ENCODE results near the gene KRI1.
A peak's percentile ranks its signal among the peaks of the same experiment; 100 is the strongest.

The KRI1 gene

DNA sequence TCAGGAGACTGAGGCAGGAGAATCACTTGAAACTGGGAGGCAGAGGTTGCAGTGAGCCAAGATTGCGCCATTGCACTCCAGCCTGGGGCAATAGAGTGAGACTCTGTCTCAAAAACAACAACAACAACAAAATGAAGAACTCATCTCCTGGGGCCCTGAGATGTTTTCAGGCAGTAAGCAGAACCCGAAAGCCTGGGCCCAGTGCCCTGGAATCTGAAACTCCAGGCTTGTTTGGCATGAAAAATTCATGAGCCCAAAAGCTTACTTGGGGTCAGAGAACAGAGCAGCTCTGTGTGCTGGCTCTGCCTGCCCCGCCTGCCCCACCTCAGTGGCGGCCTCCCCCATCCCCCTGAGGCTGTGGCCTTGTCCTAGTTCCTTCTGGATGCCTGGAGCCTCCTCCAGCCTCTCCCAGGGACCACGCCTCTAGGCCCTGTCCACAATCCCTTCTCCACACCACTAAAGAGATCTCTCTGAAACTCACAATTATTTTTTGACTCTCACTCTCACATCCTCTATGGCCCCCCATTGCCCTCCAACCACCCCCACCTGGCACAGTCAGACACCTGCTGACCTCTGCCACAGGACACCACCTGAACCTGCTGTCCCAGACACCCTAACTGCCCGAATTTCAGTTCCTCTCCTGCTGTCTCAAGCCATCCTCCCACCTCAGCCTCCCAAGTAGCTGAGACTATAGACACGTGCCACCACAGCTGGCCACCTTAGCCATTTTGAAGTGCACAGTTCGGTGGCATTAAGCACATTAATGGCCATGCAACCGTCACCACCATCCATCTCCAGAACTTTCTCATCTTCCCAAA, 28.2 kb upstream of the KRI1 start:
- Histone ChIP-seq H3K4me1 (ENCODE audit: control insufficient read depth in 2 of 2, insufficient read depth in 2 of 2, low read length in 2 of 2) (no peaks in the 10 kb centered on the region), H3K27ac (ENCODE audit: low read depth in 2 of 2, low read length in 2 of 2) (no peak overlapping the region), H3K36me3 (ENCODE audit: control insufficient read depth in 2 of 2, insufficient read depth in 2 of 2, low read length in 2 of 2) (no peaks in the 10 kb centered on the region), H3K27me3 (ENCODE audit: control insufficient read depth in 2 of 2, insufficient read depth in 2 of 2, low read length in 2 of 2) (no peaks in the 10 kb centered on the region), H3K9me3 (ENCODE audit: control insufficient read depth in 2 of 2, low read length in 2 of 2) (no peaks in the 10 kb centered on the region), H3K9ac (ENCODE audit: low read depth in 1 of 2, low read length in 2 of 2) (no peak overlapping the region), H3K4me3 (ENCODE audit: low read length in 2 of 2) (no peak overlapping the region)

DNA sequence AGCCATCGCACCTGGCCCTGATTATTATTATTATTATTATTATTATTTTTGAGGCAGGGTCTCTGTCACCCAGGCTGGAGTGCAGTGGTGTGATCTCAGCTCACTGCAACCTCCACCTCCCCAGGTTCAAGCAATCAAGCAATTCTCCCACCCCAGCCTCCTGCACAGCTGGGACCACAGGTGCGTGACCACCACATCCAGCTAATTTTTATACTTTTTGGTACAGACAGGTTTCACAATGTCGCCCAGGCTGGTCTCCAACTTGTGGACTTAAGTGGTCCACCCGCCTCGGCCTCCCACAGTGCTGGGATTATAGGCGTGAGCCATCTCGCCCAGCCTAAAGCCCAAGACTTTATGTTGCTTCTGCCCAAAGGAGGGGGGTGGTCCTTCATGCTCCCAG, 27.3 kb upstream of the KRI1 start:
- Histone ChIP-seq H3K27me3 (ENCODE audit: control insufficient read depth in 2 of 2, insufficient read depth in 2 of 2, low read length in 2 of 2) (no peaks in the 10 kb centered on the region), H3K4me1 (ENCODE audit: control insufficient read depth in 2 of 2, insufficient read depth in 2 of 2, low read length in 2 of 2) (no peaks in the 10 kb centered on the region), H3K4me3 (ENCODE audit: low read length in 2 of 2) (no peak overlapping the region), H3K9ac (ENCODE audit: low read depth in 1 of 2, low read length in 2 of 2) (no peak overlapping the region), H3K27ac (ENCODE audit: low read depth in 2 of 2, low read length in 2 of 2) (no peak overlapping the region), H3K36me3 (ENCODE audit: control insufficient read depth in 2 of 2, insufficient read depth in 2 of 2, low read length in 2 of 2) (no peaks in the 10 kb centered on the region), H3K9me3 (ENCODE audit: control insufficient read depth in 2 of 2, low read length in 2 of 2) (no peaks in the 10 kb centered on the region)

DNA sequence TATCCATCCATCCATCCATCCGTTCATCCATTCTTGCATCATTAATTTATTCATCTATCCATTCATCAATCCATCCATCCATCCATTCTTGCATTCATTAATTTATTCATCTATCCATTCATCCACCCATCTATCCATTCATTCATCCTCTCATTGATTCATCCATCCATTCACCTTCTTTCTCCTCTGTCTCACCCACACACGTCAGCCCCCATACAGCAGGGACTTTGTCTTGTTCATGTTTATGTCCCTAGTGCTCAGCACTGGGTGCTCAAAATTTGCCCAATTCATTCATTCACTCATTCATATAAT, 22.0 kb upstream of the KRI1 start:
- Histone ChIP-seq H3K9ac (ENCODE audit: low read depth in 1 of 2, low read length in 2 of 2) (no peak overlapping the region), H3K27ac (ENCODE audit: low read depth in 2 of 2, low read length in 2 of 2) (no peak overlapping the region), H3K4me1 (ENCODE audit: control insufficient read depth in 2 of 2, insufficient read depth in 2 of 2, low read length in 2 of 2) (no peaks in the 10 kb centered on the region), H3K27me3 (ENCODE audit: control insufficient read depth in 2 of 2, insufficient read depth in 2 of 2, low read length in 2 of 2) (no peaks in the 10 kb centered on the region), H3K36me3 (ENCODE audit: control insufficient read depth in 2 of 2, insufficient read depth in 2 of 2, low read length in 2 of 2) (peaks cover 4 to 6% of the 10 kb centered on the region in 2 donors), H3K4me3 (ENCODE audit: low read length in 2 of 2) (no peak overlapping the region), H3K9me3 (ENCODE audit: control insufficient read depth in 2 of 2, low read length in 2 of 2) (no peaks in the 10 kb centered on the region)

DNA sequence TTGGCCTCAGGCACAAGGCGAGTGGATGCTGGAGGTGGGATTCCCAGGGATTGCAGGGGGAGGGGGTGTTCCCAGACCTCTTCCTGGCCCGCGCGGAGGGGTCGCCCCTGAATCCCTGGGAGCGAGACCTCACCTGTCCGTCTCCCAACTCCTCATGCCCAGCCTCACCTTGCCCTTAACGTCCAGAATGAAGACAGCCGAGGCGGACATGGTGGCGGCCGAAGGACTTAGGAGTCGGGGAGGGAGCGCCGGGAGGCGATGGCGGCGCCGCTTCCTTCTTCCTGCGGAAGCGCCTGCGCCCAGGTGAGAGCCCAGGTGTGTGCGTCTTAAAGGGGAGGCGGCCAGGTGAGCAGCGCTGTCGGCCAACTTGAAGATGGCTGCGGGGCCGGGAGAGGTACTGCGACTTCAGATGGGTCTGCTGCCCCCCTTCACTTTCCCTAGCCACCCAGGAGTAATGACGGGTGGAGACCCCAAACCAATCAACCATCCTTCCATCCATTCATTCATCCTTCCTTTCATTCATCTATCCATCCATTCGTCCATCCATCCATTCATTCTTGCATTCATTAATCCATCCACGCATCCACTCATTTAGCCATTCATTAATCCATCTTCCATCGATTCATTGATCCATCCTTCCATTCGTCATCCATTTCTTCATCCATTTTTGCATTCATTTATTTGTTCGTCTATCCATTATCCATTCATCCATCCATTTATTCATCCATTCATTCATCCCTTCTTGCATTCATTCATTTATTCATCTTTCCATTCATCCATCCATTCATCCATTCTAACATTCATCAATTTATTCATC, 21.4 kb upstream of the KRI1 start, which contains the start of gene AP1M2:
TSS of gene AP1M2 (minus strand) at position 291 of the 817 bp plus-strand sequence. CDS start at position 210, 81 bp downstream.
- peak within 1 kb of the TSS; percentile 75 to 79 for H3K9ac ChIP-seq (ENCODE audit: low read depth in 1 of 2, low read length in 2 of 2)
- peak within 1 kb of the TSS; percentile 68 to 83 for H3K4me3 ChIP-seq (ENCODE audit: low read length in 2 of 2)
- peaks cover 4 to 6% of the 10 kb centered on the region in 2 donors for H3K36me3 ChIP-seq (ENCODE audit: control insufficient read depth in 2 of 2, insufficient read depth in 2 of 2, low read length in 2 of 2)
- no peaks in the 10 kb centered on the region for H3K27me3 ChIP-seq (ENCODE audit: control insufficient read depth in 2 of 2, insufficient read depth in 2 of 2, low read length in 2 of 2)
- H3K4me1 ChIP-seq (ENCODE audit: control insufficient read depth in 2 of 2, insufficient read depth in 2 of 2, low read length in 2 of 2): no peaks in the 10 kb centered on the region
- H3K27ac ChIP-seq (ENCODE audit: low read depth in 2 of 2, low read length in 2 of 2): peak within 1 kb of the TSS; percentile 31 to 67
- no peaks in the 10 kb centered on the region for H3K9me3 ChIP-seq (ENCODE audit: control insufficient read depth in 2 of 2, low read length in 2 of 2)

DNA sequence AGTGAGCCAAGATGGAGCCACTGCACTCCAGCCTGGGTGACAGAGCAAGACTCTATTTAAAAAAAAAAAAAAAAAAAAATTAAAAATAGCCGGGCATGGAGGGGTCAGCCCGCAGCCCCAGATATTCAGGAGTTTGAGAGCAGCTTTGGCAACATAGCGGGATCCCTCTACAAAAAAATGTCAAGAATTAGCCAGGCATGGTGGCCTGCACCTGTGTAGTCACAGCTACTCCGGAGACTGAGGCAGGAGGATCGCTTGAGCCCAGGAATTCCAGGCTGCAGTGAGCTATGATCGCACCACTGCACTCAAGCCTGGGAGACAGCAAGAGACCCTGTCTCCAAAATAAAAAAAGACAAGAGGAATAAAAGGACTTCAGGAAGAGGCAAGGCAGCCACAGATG, 20.6 kb upstream of the KRI1 start:
- no peak overlapping the region for H3K27ac ChIP-seq (ENCODE audit: low read depth in 2 of 2, low read length in 2 of 2)
- no peaks in the 10 kb centered on the region for H3K9me3 ChIP-seq (ENCODE audit: control insufficient read depth in 2 of 2, low read length in 2 of 2)
- no peaks in the 10 kb centered on the region for H3K27me3 ChIP-seq (ENCODE audit: control insufficient read depth in 2 of 2, insufficient read depth in 2 of 2, low read length in 2 of 2)
- peak overlapping the region; percentile 75 to 79 for H3K9ac ChIP-seq (ENCODE audit: low read depth in 1 of 2, low read length in 2 of 2)
- peak overlapping the region; percentile 68 to 83 for H3K4me3 ChIP-seq (ENCODE audit: low read length in 2 of 2)
- peaks cover 8 to 12% of the 10 kb centered on the region in 2 donors for H3K36me3 ChIP-seq (ENCODE audit: control insufficient read depth in 2 of 2, insufficient read depth in 2 of 2, low read length in 2 of 2)
- H3K4me1 ChIP-seq (ENCODE audit: control insufficient read depth in 2 of 2, insufficient read depth in 2 of 2, low read length in 2 of 2): no peaks in the 10 kb centered on the region

DNA sequence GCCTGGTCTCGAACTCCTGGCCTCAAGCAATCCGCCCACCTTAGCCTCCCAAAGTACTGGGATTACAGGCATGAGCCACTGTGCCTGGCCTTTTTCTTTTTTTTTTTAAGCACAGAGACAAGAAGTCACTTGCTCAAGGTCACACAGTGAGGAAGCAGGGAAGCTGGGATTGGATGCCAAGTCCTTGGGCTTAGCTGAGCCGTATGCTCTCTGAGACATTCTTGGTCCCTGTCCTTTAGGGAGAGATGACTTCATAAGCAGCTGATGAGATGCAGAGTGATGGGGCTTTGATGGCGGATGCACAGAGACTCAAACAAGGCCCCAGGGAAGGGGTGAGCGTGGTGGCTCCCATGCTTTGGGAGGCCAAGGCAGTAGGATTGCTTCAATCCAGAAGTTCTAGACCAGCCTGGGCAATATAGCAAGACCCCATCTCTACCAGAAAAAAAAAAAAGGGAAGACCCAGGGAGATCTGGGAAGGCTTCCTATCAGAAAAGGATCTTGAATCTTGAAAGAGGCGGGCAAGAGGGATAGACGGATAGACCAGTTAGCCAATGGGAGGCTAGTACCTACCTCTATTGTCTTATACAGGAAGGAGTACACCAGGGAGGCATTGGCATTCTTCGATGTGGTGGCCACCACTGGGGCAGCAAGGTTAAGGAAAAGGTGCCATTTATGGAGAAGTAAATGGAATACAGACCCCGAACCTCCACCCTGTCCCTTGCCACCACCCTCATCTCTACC, 17.4 kb upstream of the KRI1 start:
- H3K27me3 ChIP-seq (ENCODE audit: control insufficient read depth in 2 of 2, insufficient read depth in 2 of 2, low read length in 2 of 2): no peaks in the 10 kb centered on the region
- no peak overlapping the region for H3K9ac ChIP-seq (ENCODE audit: low read depth in 1 of 2, low read length in 2 of 2)
- H3K4me1 ChIP-seq (ENCODE audit: control insufficient read depth in 2 of 2, insufficient read depth in 2 of 2, low read length in 2 of 2): peaks cover 0 to 3% of the 10 kb centered on the region in 2 donors
- H3K36me3 ChIP-seq (ENCODE audit: control insufficient read depth in 2 of 2, insufficient read depth in 2 of 2, low read length in 2 of 2): peaks cover 13 to 26% of the 10 kb centered on the region in 2 donors
- H3K4me3 ChIP-seq (ENCODE audit: low read length in 2 of 2): no peak overlapping the region
- no peaks in the 10 kb centered on the region for H3K9me3 ChIP-seq (ENCODE audit: control insufficient read depth in 2 of 2, low read length in 2 of 2)
- H3K27ac ChIP-seq (ENCODE audit: low read depth in 2 of 2, low read length in 2 of 2): no peak overlapping the region

DNA sequence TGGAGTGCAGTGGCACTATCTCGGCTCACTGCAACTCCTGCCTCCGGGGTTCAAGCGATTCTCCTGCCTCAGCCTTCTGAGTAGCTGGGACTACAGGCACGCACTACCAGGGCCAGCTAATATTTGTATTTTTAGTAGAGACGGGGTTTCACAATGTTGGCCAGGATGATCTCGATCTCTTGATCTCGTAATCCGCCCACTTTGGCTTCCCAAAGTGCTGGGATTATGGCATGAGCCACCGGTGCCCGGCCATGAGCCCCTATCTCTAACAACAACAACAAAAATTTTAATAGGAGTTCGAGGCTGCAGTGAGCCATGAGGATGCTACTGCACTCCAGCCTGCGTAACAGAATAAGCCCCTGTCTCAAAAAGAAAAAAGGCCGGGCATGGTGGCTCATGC, 16.3 kb upstream of the KRI1 start:
- no peaks in the 10 kb centered on the region for H3K9me3 ChIP-seq (ENCODE audit: control insufficient read depth in 2 of 2, low read length in 2 of 2)
- H3K9ac ChIP-seq (ENCODE audit: low read depth in 1 of 2, low read length in 2 of 2): no peak overlapping the region
- no peak overlapping the region for H3K4me3 ChIP-seq (ENCODE audit: low read length in 2 of 2)
- H3K27ac ChIP-seq (ENCODE audit: low read depth in 2 of 2, low read length in 2 of 2): no peak overlapping the region
- peaks cover 18 to 29% of the 10 kb centered on the region in 2 donors for H3K36me3 ChIP-seq (ENCODE audit: control insufficient read depth in 2 of 2, insufficient read depth in 2 of 2, low read length in 2 of 2)
- H3K4me1 ChIP-seq (ENCODE audit: control insufficient read depth in 2 of 2, insufficient read depth in 2 of 2, low read length in 2 of 2): peaks cover 0 to 3% of the 10 kb centered on the region in 2 donors
- H3K27me3 ChIP-seq (ENCODE audit: control insufficient read depth in 2 of 2, insufficient read depth in 2 of 2, low read length in 2 of 2): no peaks in the 10 kb centered on the region

DNA sequence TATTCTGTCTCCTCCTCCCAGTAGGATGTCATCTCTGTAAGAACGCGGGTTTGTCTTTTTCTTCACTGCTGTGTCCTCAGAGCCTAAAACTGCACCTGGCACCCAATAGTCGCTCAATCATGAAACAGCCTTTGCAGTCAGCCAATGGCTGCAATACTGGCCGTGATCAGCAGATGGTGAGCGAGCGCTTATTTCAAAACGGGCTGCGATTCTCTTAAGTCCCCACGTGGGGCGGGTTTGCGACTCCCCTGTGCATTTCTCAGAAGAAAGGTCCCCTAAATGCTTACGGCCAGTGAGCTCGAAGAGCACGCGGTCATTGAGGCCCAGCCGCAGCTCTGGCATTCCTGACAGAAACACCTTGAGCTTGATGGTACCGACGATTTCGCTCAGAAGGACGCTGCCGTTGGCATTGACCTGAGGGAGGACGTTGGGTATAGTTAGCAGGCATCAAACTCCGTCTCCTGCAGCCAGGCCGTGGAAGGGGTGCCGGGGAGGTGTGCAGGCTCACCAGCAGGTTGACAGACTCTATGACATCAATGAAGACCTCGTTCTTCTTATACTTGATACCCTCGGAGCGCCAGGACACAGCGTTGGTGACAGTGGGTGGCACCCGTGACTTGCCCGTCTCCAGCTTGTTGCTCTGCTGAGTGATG, 15.3 kb upstream of the KRI1 start:
- Histone ChIP-seq H3K36me3 (ENCODE audit: control insufficient read depth in 2 of 2, insufficient read depth in 2 of 2, low read length in 2 of 2) (peaks cover 18 to 29% of the 10 kb centered on the region in 2 donors), H3K4me1 (ENCODE audit: control insufficient read depth in 2 of 2, insufficient read depth in 2 of 2, low read length in 2 of 2) (peaks cover 0 to 3% of the 10 kb centered on the region in 2 donors), H3K9me3 (ENCODE audit: control insufficient read depth in 2 of 2, low read length in 2 of 2) (no peaks in the 10 kb centered on the region), H3K9ac (ENCODE audit: low read depth in 1 of 2, low read length in 2 of 2) (no peak overlapping the region), H3K27me3 (ENCODE audit: control insufficient read depth in 2 of 2, insufficient read depth in 2 of 2, low read length in 2 of 2) (no peaks in the 10 kb centered on the region), H3K4me3 (ENCODE audit: low read length in 2 of 2) (peak overlapping the region in 1 of 2 donors; percentile 50), H3K27ac (ENCODE audit: low read depth in 2 of 2, low read length in 2 of 2) (no peak overlapping the region)

DNA sequence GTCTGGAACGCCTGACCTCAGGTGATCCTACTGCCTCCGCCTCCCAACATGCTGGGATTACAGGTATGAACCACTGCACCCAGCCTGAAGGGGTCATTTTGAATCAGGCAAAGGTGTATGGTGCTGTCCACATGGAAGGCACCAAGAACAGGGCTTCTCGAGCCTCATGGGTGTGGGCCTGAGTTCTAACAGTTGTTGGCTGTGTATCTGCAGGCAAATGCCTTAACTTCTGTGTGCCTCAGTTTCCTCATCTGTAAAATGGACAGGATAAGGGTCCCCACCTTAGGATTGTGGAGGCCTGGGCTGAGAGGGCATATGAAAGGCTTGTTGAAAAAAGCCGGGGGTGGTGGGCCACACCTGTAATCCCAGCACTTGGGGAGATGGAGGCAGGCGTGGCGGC, 12.1 kb upstream of the KRI1 start:
- no peaks in the 10 kb centered on the region for H3K9me3 ChIP-seq (ENCODE audit: control insufficient read depth in 2 of 2, low read length in 2 of 2)
- peaks cover 0 to 3% of the 10 kb centered on the region in 2 donors for H3K4me1 ChIP-seq (ENCODE audit: control insufficient read depth in 2 of 2, insufficient read depth in 2 of 2, low read length in 2 of 2)
- H3K27me3 ChIP-seq (ENCODE audit: control insufficient read depth in 2 of 2, insufficient read depth in 2 of 2, low read length in 2 of 2): no peaks in the 10 kb centered on the region
- H3K36me3 ChIP-seq (ENCODE audit: control insufficient read depth in 2 of 2, insufficient read depth in 2 of 2, low read length in 2 of 2): peaks cover 15 to 22% of the 10 kb centered on the region in 2 donors
- no peak overlapping the region for H3K27ac ChIP-seq (ENCODE audit: low read depth in 2 of 2, low read length in 2 of 2)
- no peak overlapping the region for H3K4me3 ChIP-seq (ENCODE audit: low read length in 2 of 2)
- no peak overlapping the region for H3K9ac ChIP-seq (ENCODE audit: low read depth in 1 of 2, low read length in 2 of 2)

All from mucosa of rectum (tissue), 2 donors.